Upper lobe of left lung (tissue), 6 donors: Measurements from ENCODE around the gene BCAS4. TPM values are rescaled to one million over a fixed set of nuclear protein-coding genes. Genes with fewer than 3 reads are reported as not detected.
"Not testable (repeated sequence)": the region's sequence is repeated elsewhere in the genome, so short reads cannot be mapped to it uniquely, and the experiment has no call there.

ENCODE experiments used
- ATAC-seq, 2 donors: fragments of 200-7000 bp; cut with Tn5 transposase; one replicate each; pipeline ENCODE4 v1.9.1; 2022; ENCODE audit warnings: mild to moderate bottlenecking in 2 of 2, moderate library complexity in 2 of 2; ENCODE audit not compliant: low FRiP score in 2 of 2
- DNase-seq, 2 donors: peaks; one replicate each; pipeline ENCODE4 v3.0.0-alpha.2; 2019 to 2020
- H3K27ac ChIP-seq, 4 donors: fragments of 200-600 bp; sonication (generic); one replicate each; pipeline ENCODE4 v1.5.1; 2016 to 2019
- H3K27me3 ChIP-seq, 4 donors: fragments of 200-600 bp; sonication (generic); one replicate each; pipeline ENCODE4 v1.5.1; 2017 to 2019
- H3K36me3 ChIP-seq, 4 donors: fragments of 200-600 bp; sonication (generic); one replicate each; pipeline ENCODE4 v1.5.1; 2016 to 2019
- H3K4me1 ChIP-seq, 4 donors: fragments of 200-600 bp; sonication (generic); one replicate each; pipeline ENCODE4 v1.5.1; 2018 to 2019
- H3K4me3 ChIP-seq, 4 donors: fragments of 200-600 bp; sonication (generic); one replicate each; pipeline ENCODE4 v1.5.1; 2017 to 2019; ENCODE audit warnings: mild to moderate bottlenecking in 2 of 4, moderate library complexity in 1 of 4
- H3K9me3 ChIP-seq, 4 donors: fragments of 200-600 bp; sonication (generic); one replicate each; pipeline ENCODE4 v1.5.1; 2018 to 2019
- EP300 ChIP-seq, 4 donors: sonication (generic); formaldehyde crosslinking; IDR thresholded peaks; one replicate each; pipeline ENCODE4 v1.5.1; 2017; ENCODE audit warnings: antibody characterized with exemption in 4 of 4, control low read depth in 2 of 4
- POLR2A ChIP-seq, 4 donors: fragments of 450-650 bp; IDR thresholded peaks; one replicate each; pipeline ENCODE4 v1.5.1; 2016 to 2017; ENCODE audit warnings: antibody characterized with exemption in 4 of 4, mild to moderate bottlenecking in 2 of 4
- POLR2AphosphoS5 ChIP-seq, 2 donors: sonication (generic); formaldehyde crosslinking; IDR thresholded peaks; one replicate each; pipeline ENCODE4 v1.5.1; 2017; ENCODE audit warnings: antibody characterized with exemption in 2 of 2
- WGBS, 2 donors: methylation state at CpG; one replicate each; pipeline ENCODE4 v1.1.5; 2017 to 2018; 5-methylcytosine and 5-hydroxymethylcytosine counted together
- total RNA-seq, 6 donors: library from RNA; depleted of rRNA in 4 of 6; stranded (reverse); fragments of >200 nt in 4 of 6; gene quantifications; one replicate each; pipeline versions ENCODE4 v1.1.0 to v1.2.1, GENCODE V29; 2016 to 2021
- TF ChIP-seq, protein P1 (sequence below), 6 experiments: fragments of 450-650 bp in 4 of 6; fragments of 200-600 bp in 2 of 6; sonication (generic) in 2 of 6; IDR thresholded peaks; one replicate each; pipeline ENCODE4 v1.5.1; 2016 to 2019; ENCODE audit warnings: antibody characterized with exemption in 6 of 6
- donor health status: DM: no; HTN: no; CAD: no; lungs with moderate emphysema.
- donor health status: DM: no; HTN: yes; CAD: no; lungs with severe emphysema.

The BCAS4 gene
- total RNA-seq, 6 donors from 2014 or later: 2.3 to 12.3 (median 5.2) TPM

DNA sequence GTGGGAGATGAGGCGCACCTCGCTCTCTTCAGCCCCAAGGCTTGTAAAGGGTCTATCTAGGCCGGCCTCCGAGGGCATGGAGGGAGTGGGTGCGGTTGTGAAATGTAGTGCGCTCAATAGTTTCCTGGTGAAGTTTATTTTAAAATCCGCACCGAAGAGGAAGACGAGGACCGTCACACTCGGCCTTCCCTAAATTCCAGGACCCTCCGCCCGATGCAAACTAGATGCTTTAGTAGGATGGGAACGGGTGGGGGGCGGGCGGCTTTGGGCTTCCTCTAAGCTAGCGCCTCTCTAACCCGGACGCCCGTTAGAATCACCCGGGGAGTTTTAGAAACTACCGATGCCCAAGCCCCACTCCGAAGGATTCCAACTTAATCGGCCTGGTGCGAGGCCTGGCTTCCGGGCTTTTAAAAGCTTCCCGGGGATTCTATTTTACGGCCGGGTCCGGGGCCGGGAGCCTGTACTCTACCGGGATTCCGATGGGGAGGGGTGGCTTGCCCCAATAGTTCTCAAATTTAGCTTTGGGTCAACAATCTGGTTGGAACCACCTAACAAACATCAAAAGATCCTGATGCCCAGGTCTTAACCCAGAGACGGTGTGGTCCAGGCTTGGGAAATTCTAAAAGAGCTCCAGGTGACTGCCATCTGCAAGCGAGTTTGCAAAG lies 548 bp upstream of the BCAS4 start:
- peaks cover 20 to 32% (median 26%) of the 10 kb centered on the region in 4 donors for H3K4me1 ChIP-seq
- no peak for DNase-seq
- H3K27ac ChIP-seq: peak overlapping the region in 1 of 4 donors; percentile 51

GRCh38 chr20:50797142-50797541 lies 2.3 kb downstream of the BCAS4 start:
- no peak overlapping the region for H3K4me3 ChIP-seq
- ATAC-seq (no peak), DNase-seq (no peak)
- peaks cover 12 to 18% (median 16%) of the 10 kb centered on the region in 4 donors for H3K4me1 ChIP-seq
- H3K27me3 ChIP-seq: peaks cover 0 to 4% (median 0%) of the 10 kb centered on the region in 4 donors
- TF ChIP-seq POLR2AphosphoS5 (IDR thresholded peaks at IDR 0.05) (no peak), EP300 (IDR thresholded peaks at IDR 0.05) (no peak), POLR2A (IDR thresholded peaks at IDR 0.05) (no peak)
- TF ChIP-seq, protein P1, sequence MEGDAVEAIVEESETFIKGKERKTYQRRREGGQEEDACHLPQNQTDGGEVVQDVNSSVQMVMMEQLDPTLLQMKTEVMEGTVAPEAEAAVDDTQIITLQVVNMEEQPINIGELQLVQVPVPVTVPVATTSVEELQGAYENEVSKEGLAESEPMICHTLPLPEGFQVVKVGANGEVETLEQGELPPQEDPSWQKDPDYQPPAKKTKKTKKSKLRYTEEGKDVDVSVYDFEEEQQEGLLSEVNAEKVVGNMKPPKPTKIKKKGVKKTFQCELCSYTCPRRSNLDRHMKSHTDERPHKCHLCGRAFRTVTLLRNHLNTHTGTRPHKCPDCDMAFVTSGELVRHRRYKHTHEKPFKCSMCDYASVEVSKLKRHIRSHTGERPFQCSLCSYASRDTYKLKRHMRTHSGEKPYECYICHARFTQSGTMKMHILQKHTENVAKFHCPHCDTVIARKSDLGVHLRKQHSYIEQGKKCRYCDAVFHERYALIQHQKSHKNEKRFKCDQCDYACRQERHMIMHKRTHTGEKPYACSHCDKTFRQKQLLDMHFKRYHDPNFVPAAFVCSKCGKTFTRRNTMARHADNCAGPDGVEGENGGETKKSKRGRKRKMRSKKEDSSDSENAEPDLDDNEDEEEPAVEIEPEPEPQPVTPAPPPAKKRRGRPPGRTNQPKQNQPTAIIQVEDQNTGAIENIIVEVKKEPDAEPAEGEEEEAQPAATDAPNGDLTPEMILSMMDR (IDR thresholded peaks at IDR 0.05): no peak
- WGBS, 2 donors: 92 to 97% methylated on average over 4 of the region's 4 CpGs
- no peaks in the 10 kb centered on the region for H3K9me3 ChIP-seq
- no peaks in the 10 kb centered on the region for H3K36me3 ChIP-seq
- H3K27ac ChIP-seq: no peak overlapping the region

More for the DNA sequence above, 548 bp upstream of the BCAS4 start:
- peak in 1 of 2 donors; percentile 1 for ATAC-seq
- Histone ChIP-seq H3K36me3 (no peaks in the 10 kb centered on the region), H3K27me3 (peaks cover 0 to 4% (median 0%) of the 10 kb centered on the region in 4 donors), H3K4me3 (peak overlapping the region in 3 of 4 donors; percentile 82 to 95 (median 91)), H3K9me3 (no peaks in the 10 kb centered on the region)
- TF ChIP-seq EP300 (IDR thresholded peaks at IDR 0.05): no peak
- TF ChIP-seq POLR2A (IDR thresholded peaks at IDR 0.05): no peak
- 12% methylated on average over 30 to 34 of the region's 35 CpGs for WGBS, 2 donors

GRCh38 chr20:50798650-50799049 lies 3.8 kb downstream of the BCAS4 start:
- WGBS, 2 donors: 90 to 94% methylated on average over 7 of the region's 7 CpGs
- peaks cover 0 to 4% (median 0%) of the 10 kb centered on the region in 4 donors for H3K27me3 ChIP-seq
- peak overlapping the region in 2 of 4 donors; percentile 12 to 21 for H3K27ac ChIP-seq
- peaks cover 12 to 18% (median 16%) of the 10 kb centered on the region in 4 donors for H3K4me1 ChIP-seq
- no peak for TF ChIP-seq POLR2AphosphoS5 (IDR thresholded peaks at IDR 0.05)
- no peak for TF ChIP-seq POLR2A (IDR thresholded peaks at IDR 0.05)
- TF ChIP-seq EP300 (IDR thresholded peaks at IDR 0.05): no peak
- TF ChIP-seq, protein P1 (IDR thresholded peaks at IDR 0.05): no peak
- H3K9me3 ChIP-seq: no peaks in the 10 kb centered on the region
- no peak overlapping the region for H3K4me3 ChIP-seq
- no peaks in the 10 kb centered on the region for H3K36me3 ChIP-seq
- DNase-seq: no peak
- no peak for ATAC-seq

- H3K36me3 ChIP-seq: no peaks in the 10 kb centered on the region
- WGBS, 2 donors: 76 to 79% methylated on average over 8 to 13 of the region's 13 CpGs
- no peak overlapping the region for H3K4me3 ChIP-seq
- no peak for TF ChIP-seq POLR2A (IDR thresholded peaks at IDR 0.05)
- no peak for TF ChIP-seq POLR2AphosphoS5 (IDR thresholded peaks at IDR 0.05)
- TF ChIP-seq EP300 (IDR thresholded peaks at IDR 0.05): no peak
- TF ChIP-seq, protein P1 (IDR thresholded peaks at IDR 0.05): no peak
- peaks cover 0 to 4% (median 0%) of the 10 kb centered on the region in 4 donors for H3K27me3 ChIP-seq
- peaks cover 8 to 14% (median 12%) of the 10 kb centered on the region in 4 donors for H3K4me1 ChIP-seq
- DNase-seq: no peak
- ATAC-seq: no peak
- H3K9me3 ChIP-seq: no peaks in the 10 kb centered on the region
- peak overlapping the region in 3 of 4 donors; percentile 12 to 21 (median 14) for H3K27ac ChIP-seq
These were observed 4.5 kb downstream of the BCAS4 start for GRCh38 chr20:50799176-50799889.

- peaks cover 5 to 9% (median 7%) of the 10 kb centered on the region in 4 donors for H3K4me1 ChIP-seq
- TF ChIP-seq POLR2A (IDR thresholded peaks at IDR 0.05) (no peak), POLR2AphosphoS5 (IDR thresholded peaks at IDR 0.05) (no peak), EP300 (IDR thresholded peaks at IDR 0.05) (no peak)
- TF ChIP-seq, protein P1 (IDR thresholded peaks at IDR 0.05): no peak
- H3K9me3 ChIP-seq: no peaks in the 10 kb centered on the region
- no peak overlapping the region for H3K4me3 ChIP-seq
- H3K27ac ChIP-seq: peak overlapping the region in 1 of 4 donors; percentile 12
- ATAC-seq (no peak), DNase-seq (no peak)
- no peaks in the 10 kb centered on the region for H3K36me3 ChIP-seq
- WGBS, 2 donors: 85 to 92% methylated on average over 8 of the region's 8 CpGs
- H3K27me3 ChIP-seq: peaks cover 0 to 4% (median 0%) of the 10 kb centered on the region in 4 donors
These were observed 5.2 kb downstream of the BCAS4 start for GRCh38 chr20:50799890-50800550.

DNA sequence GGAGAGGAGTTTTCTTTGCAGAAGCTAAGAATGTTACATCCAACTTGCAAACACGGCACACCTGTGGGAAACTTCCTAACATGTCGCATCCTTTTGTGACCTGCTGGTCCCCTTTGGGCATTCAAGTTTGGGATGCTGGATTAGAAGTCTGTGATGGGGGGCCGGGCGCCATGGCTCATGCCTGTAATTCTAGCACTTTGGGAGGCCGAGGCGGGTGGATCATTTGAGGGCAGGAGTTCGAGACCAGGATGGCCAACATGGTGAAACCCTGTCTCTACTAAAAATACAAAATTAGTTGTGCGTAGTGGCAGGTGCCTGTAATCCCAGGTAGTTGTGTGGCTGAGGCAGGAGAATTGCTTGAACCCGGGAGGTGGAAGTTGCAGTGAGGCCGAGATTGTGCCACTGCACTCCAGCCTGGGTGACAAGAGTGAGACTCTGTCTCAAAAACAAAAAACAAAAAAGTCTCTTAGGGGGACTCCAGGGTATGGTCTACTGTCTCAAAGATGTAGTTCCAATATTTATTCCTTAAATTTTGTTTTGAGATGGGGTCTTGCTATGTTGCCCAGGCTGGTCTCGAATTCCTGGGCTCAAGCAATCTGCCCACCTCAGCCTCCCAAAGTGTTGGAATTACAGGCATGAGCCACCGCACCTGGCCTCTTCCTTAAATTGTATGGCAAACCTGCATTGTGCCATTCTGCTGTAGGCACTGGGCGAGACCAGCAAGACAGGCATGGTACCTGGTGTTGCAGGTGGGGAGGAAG lies 6.3 kb downstream of the BCAS4 start:
- not testable (repeated sequence) for ATAC-seq, H3K36me3 ChIP-seq, DNase-seq, H3K27ac ChIP-seq, H3K4me1 ChIP-seq, H3K9me3 ChIP-seq, H3K4me3 ChIP-seq, H3K27me3 ChIP-seq
- WGBS, 2 donors: 93 to 95% methylated on average over 13 of the region's 13 CpGs
